Stimulated activated CD8-positive, alpha-beta memory T cell treated with anti-CD3 and anti-CD28 coated beads, Interleukin-2, amount 100 ng/mL, for 48 hours (primary cell): Measurements from ENCODE around the gene PERM1.
"Not testable (repeated sequence)": the region's sequence is repeated elsewhere in the genome, so short reads cannot be mapped to it uniquely, and the experiment has no call there.

Experiments
- DNase-seq, 2 donors: peaks; one replicate each; pipeline ENCODE4 v3.0.0-alpha.2; 2020; ENCODE audit warnings: low read depth in 2 of 2

The PERM1 gene

DNA sequence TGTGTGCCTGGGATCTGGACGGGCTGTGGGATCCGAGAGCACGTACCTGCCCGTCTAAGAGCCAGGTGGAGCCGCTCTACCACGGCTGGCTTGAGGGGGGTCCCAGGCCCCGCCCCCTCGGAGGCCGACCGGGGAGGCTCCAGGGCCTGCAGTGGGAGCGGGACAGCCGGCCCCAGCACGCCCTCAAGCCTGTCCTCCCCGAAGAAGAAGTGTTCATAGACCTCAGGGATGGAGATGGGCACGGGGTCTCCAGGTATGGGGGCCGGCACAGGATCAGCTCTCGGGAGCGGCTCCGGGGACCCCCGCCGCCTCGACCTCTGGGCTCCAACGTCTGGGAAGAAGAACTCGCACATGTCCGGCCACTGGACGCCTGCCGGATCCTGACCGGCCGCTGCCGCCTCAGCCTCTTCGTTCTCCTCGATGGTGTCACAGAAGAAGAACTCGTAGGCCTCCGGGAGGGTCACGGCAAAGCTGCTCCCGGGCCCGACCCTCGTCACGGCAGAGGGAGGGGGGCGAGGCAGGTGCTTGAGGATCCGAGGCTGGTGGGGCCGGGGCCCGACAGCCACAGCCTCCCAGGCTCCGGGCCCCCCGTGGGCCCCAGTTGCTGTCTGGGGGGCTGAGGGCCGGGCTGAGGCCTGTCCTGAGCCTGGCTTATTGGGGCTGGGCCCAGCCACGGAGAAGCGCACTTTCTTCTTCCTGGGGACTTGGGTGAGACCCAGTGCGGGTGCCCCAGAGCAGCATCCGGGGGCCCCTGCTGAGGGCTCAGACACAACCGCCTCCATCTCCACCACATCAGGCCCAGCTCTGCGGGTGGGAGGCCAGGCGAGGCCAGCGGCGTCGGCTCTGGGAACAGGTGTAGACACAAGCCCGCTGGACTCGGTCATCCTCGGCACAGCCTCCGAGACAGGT lies 2.8 kb downstream of the PERM1 start:
- no peak for DNase-seq

DNA sequence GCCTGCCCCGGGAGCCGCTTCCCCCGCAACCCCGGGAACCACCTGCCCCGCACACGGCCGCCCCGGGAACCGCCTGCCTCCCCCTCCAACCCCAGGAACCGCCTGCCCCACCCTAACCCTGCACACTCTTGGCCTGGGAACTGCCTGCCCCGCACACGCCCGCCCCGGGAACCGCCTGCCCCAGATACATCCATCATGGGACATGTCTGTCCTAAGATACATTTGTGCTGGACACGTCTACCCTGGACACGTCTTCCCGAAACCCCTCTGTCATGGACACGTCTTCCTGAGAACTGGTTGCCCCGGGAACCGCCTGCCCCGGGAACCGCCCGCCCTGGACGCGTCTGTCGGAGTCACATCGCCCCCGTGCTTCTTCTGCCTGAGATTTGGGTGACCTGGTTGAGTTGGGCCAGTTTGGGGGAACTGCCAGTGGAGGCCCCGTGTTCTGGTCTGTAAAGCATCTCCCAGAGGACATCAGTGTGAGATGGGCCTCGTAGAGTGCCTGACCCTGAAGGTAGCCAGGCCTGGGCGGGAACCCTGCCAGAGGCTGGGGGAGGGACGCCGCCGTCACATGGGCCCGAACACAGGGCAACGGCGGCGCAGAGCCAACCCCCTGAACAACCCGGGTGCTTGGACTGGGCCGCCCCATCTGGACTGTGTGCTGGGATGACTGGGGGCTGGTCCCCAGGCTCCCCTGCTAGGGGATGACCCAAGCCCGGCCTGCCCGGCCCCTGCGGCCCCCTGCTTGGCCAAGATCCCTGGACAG lies 3.6 kb downstream of the PERM1 start:
- DNase-seq: no peak

DNA sequence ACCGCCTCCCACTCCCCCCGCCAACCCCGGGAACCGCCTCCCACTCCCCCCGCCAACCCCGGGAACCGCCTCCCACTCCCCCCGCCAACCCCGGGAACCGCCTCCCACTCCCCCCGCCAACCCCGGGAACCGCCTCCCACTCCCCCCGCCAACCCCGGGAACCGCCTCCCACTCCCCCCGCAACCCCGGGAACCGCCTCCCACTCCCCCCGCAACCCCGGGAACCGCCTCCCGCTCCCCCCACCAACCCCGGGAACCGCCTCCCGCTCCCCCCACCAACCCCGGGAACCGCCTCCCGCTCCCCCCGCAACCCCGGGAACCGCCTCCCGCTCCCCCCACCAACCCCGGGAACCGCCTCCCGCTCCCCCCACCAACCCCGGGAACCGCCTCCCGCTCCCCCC lies 5.1 kb downstream of the PERM1 start:
- DNase-seq: not testable (repeated sequence)

DNA sequence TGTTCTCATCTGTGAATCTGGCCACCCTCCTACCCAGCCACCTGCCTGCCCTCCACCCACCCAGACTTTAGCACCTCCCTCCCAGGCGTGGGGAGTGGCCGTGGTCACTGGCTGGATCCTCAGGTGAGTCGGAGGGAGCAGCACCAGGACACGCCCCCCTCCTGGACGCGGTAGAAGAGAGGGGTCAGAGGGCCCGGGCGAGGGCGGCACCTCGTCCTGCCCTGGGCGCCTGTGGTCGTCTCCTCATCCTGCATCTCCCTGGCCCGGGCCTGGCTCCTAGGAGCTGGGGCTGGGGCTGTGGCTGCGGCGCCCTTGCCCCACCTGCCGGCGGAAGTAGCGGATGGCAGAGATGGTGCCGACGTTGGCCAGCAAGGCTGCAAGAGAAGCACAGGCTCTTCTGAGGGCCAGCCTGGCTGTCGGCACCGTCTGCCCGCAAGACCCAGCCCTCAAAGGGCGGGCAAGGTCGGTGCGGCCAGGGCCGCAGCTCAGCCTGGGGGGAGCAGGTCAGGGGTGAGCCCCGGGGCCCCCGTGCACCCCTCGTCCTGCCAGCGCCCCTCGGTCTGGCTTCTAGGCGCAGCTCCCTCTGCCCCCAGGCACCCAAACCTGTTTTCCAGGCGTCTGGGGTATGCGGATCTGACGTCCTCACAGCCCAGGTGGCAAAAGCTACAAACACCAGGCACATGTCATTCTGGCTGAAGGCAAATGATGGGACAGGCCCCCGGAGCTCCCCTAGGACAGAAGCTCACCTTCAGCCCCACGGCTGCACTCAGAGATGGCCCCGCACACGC lies 5.8 kb downstream of the PERM1 start:
- peak; percentile 43 to 48 for DNase-seq

DNA sequence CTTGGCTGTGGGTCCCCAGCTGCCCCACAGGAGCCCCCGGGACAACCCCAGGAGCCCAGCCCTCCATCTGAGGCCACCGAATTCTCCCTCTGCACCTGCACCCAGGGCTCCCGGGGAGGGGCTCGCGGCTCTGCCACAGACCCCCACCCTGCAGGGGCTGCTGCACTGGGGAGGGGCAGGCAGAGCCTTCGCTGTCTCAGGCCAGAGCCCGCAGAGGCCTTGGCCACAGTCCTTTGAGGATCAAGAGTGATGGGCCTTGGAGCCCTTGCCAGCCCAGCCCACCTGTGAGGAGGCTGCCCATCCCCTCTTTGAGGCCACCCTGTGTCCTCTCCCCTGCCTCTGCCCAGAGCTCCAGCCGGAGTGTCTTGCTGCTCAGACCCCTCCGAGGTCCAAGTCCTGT lies 6.5 kb downstream of the PERM1 start:
- DNase-seq: no peak

DNA sequence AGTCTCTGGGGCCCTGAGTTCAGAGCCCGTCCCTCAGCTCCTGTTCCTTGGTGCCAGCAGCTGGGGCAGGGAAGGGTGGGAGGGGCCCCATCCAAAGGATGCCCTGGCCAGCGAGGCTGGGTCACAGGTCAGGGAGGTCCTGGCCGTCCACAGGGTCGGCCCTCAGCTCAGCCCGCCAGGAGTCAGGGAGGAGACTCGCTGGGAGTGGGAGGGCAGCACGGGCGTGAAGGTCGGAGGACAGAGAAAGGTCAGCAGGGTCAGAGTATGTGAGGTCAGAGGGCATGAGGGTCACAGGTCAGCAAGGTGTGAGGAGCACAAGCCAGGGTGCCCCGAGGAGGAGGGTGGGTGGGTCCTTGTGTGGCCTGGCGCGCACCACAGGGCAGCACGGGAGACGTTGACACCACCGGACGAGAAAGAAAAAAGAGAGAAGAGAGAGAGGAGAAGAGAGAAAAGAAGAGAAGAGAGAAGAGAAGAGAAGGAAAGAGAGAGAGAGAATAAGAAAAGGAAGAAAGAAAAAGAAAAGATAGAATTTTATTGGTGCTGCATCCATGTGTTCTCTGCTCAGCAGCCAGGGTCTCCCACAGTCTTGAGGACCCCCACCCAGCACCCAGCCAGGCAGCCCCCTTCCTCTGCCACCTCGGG lies 7.1 kb downstream of the PERM1 start:
- no peak for DNase-seq

DNA sequence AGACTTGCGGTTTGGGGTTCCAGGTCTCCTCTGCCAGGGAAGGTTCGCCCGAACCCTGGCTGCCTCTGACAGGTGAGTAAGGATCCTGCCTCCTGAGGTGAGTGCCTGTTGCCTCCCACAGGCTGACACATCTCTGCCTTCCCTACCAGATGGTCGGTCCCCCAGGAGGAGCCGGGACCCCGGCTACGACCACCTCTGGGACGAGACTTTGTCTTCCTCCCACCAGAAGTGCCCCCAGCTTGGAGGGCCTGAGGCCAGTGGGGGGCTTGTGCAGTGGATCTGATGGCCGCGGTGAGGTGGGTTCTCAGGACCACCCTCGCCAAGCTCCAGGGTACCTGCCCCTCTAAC lies 7.6 kb downstream of the PERM1 start:
- no peak for DNase-seq

DNA sequence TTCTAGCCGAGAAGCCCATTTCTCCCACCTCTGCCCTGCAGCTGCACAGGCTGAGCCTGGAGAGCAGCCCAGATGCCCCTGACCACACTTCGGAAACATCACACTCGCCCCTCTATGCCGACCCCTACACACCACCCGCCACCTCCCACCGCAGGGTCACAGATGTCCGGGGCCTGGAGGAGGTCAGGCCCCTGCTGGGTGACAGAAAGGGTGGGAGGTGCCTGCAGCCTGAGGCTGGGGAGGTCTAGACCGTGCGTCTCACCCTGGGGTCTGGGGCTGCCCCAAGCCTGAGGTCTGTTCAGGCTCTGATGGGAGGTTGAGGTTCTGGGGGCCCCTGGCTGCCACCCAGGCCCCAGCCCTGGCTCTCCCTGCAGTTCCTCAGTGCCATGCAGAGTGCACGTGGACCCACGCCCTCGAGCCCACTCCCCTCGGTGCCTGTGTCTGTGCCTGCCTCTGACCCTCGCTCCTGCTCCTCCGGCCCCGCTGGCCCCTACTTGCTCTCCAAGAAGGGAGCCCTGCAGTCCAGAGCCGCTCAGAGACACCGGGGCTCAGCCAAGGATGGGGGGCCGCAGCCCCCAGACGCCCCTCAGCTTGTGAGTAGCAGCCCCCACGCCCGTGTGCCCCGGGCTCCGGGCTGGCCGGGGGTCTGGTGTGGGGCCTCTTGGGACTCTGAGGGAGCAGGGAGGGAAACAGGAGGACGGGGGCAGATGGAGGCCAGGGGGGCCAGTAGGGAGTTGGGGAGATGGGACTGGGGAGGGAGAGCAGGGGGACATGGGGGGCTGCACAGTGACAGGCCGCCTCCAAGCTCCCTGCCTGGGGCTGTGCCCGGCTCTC lies 8.2 kb downstream of the PERM1 start:
- DNase-seq: no peak

DNA sequence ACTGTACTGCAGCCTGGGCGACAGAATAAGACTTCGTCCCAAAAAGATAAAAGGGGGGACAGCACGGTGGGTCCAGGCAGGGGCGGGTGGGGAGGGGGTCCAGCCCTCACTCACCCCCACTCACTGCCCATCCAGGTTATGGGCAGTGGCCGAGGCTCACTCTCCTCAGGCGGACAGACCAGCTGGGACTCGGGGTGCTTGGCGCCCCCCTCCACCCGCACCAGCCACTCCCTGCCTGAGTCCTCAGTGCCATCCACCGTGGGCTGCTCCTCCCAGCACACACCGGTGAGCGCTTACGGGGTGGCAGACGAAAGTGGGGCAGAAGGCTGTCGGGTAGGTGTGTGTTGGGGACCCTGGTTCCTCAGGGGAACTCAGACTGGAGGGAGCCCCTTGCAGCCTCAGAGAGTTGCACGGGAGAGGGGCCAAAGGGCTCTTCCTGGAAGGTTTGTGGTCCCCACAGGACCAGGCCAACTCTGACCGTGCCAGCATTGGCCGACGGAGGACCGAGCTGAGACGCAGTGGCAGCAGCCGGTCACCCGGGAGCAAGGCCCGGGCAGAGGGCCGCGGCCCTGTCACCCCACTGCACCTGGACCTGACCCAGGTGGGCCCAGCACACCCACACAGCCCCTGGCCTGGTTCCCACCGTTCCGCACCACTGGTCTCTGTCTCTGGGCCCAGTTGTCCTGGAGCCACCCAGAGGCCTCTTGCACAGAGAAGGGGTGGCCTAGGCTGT lies 9.0 kb downstream of the PERM1 start:
- DNase-seq: no peak

DNA sequence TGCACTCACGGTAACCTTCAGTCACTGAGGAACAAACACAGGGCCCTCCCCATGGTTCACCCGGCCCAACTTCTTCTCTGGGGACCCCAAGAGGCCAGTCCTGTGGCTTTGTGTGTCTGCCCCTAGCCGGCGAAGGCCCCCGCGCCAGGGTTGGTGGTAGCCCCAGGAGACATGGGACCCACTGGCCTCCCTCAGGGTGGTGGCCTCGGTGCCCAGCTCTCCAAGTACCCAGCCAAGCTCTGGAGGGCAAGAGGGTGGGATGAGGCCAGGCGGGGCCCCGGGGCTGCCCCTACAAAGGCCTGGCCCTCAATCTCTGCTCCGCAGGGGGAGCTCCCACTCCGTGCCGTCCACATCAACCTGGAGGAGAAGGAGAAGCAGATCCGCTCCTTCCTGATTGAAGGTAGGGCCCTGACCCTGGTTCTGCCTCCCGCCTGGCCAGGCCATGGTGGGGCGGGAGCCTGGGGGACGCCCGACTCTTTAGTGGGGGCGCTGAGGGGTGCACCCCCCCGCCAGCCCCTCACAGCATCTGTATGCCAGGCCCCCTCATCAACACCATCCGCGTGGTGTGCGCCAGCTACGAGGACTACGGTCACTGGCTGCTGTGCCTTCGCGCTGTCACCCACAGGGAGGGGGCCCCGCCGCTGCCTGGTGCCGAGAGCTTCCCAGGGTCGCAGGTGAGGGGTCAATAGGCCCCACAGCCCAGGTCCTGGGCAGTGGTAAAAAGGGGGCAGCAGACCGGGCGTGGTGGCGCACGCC lies 10.0 kb downstream of the PERM1 start:
- DNase-seq: no peak

DNA sequence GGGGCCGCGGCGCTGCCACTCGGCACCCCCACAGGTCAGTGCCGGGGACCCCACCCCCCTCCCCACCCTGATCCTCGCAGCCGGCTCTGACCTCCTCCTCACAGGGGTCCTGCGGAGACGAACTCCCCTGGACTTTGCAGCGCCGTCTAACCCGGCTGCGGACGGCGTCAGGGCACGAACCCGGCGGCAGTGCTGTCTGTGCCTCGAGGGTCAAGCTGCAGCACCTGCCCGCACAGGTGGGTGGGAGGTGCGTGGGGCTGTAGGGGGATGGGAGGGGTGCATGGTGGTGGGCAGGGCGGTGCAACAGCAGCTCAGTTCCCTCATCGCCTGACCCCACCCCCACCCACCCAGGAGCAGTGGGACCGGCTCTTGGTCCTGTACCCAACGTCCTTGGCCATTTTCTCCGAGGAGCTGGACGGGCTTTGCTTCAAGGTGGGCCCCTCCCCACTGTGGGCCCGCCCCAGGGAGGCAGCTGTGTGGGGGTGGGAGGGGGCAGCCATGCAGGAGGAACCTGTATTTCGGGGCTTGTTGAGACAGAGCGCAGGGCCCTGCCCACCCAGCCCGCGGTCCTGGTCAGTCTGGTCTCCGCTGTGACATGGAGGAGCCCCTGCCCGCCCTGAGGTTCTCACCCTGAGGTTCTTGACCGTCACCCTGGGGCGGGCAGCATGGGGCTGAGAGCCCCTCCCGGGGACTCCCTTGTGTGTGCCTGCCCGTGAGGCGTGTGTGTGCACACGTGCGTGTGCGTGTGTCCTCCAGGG lies 10.7 kb downstream of the PERM1 start:
- no peak for DNase-seq

DNA sequence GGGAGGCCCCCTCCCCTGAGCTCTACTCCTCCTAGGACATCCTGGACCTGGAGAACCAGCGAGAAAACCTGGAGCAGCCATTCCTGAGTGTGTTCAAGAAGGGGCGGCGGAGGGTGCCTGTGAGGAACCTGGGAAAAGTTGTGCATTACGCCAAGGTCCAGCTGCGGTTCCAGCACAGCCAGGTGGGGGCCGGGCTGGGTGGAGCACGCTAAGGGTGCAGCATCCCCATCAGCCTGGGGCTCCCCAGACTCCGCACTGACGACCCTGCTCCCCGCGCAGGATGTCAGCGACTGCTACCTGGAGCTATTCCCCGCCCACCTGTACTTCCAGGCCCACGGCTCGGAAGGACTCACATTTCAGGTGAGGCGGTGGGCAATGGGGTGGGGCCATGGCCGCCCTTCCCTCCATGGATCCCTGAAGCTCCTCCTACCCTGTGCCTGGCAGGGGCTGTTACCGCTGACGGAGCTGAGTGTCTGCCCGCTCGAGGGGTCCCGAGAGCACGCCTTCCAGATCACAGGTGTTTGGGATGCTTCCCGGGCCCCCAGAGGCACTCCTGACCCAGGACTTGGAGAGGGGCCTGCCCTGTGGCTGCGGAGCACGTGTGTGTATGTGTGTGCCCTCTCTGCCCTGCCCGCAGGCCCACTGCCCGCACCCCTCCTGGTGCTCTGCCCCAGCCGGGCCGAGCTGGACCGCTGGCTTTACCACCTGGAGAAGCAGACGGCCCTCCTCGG lies 11.5 kb downstream of the PERM1 start:
- no peak for DNase-seq

DNA sequence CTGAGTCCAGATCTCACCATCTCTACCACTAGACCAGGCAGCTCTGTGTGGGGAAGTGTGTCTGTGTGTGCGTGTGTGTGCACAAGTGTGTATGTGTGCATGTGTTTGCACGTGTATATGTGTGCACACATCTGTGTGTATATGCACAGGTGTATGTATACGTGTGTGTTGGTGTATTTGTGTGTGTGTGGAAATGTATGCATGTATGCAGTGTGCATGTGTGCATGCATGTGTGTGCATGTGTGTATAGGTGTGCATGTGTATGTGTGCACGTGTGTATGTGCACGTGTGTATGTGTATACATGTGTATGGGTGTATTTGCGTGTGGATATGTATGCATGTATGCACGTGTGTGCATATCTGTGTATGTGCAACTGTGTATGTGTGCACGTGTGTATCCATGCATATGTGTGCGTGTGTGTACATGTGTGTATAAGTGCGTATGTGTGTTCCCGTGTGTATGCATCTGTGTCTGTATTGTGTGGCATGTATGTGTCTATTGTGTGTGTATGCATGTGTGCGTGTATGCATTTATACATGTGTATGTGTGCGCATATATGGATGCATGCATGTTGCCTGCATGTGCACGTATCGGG lies 12.5 kb downstream of the PERM1 start:
- no peak for DNase-seq

DNA sequence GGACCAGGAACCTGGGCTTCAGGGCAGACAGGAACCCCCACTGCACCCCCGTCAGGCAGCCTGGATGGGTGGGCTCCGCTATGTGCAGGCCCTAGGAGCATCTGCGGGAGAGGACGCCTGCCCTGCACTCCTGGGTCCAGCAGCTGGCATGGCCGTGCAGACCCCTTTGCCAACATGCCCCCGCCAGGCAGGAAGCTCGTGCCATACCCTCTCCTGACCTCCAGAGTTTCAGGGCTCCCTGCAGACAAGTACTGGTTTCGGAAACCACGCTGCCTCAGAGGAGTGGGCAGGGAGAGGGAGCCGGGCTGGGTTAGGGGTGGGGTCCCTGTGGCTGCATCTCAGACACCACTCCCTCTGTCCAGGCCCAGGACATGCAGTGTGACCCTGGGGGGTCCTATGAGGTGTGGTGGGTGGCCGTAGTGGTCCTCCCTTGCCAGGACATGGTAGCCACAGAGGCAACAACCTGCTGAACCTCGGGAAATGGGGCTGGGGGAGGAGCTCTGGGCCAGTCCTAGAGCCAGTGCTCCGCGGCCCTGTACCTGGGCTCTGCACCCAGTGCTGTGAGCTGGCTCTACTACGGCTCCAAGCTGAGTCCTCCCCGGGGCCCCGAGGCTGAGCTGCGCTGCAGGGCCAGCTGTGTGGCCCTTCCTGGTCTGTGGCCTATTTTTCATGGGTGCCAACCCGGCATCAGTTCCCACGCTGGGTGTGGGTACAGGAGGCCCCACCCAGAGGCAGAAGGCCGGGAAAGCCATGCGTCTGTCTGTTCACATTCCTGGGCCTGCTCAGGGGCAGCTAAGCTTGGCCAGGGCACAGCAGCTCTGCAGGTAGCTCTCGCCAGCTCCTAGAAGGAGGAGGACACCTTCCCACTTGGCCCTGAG lies 14.2 kb downstream of the PERM1 start:
- no peak for DNase-seq

DNA sequence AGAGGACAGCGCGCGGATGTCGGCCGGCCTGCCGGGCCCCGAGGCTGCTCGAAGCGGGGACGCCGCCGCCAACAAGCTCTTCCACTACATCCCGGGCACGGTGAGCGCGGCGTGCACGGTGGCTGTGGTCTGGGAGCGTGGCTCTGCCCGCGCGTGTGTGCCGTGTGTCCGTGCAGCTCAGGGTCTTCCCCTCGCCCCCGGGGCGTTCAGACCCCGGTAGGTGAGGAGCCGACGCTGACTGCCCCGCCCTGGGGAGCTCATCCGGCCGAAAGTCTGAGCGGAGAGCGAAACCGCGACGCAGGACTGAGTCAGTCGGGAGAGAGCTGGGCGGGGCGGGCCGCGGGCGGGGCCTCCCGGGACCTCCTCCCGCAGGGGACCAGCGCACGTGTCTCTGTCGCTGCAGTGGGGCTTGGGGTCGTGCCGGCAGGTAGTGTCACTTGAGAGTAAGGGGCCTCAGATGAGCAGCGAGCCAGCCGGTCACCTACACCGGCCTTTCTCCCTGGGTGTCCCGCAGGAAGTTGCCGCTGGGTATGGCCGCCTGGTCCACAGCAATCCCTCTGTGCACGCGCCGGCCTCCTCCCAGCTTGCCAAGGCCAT lies 15.1 kb downstream of the PERM1 start:
- DNase-seq: peak; percentile 76 to 81

DNA sequence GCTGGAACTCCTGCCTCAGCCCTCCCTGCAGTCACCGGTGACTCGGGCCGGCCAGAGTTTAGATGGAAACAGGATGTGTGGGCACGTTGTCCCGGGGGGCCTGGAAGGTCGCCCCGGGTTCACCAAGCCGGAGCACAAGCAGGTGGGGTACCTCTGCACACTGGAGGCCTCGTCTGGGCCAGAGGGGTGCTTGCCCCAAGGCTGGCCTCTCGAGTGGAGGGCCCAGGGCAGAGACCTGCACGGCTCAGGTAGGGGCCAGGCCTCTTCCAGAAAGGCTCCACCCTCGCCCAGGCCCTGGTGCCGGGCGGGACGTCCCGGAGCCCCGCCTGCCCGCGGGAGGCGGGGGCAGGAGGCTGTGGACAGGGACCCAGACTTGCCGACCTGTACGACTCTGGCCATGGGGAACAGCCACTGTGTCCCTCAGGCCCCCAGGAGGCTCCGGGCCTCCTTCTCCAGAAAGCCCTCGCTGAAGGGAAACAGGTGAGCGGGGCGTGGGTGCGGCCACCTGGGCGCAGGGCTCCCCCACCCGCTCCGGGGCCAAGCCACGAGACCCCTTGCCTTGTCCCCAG lies 15.7 kb downstream of the PERM1 start, which contains the start of gene PLEKHN1:
TSS of gene PLEKHN1 (plus strand) at position 348 of the 569 bp plus-strand sequence. CDS start at position 398, 50 bp downstream.
- peak in 1 of 2 donors; percentile 34 for DNase-seq
